Thyroid gland (tissue), 4 donors: ENCODE measurements around the gene IFNLR1.

Experiments
- CTCF ChIP-seq, 6 experiments: fragments of 200-600 bp in 3 of 6; fragments of 450-650 bp in 3 of 6; sonication (generic) in 3 of 6; IDR thresholded peaks; one replicate each; pipeline ENCODE4 v1.5.1; 2016 to 2019; ENCODE audit warnings: antibody characterized with exemption in 6 of 6, mild to moderate bottlenecking in 2 of 6, inconsistent platforms in 1 of 6, moderate library complexity in 1 of 6
- POLR2A ChIP-seq, 2 donors: fragments of 450-650 bp; IDR thresholded peaks; one replicate each; pipeline ENCODE4 v1.6.1; 2017; ENCODE audit warnings: antibody characterized with exemption in 2 of 2, mild to moderate bottlenecking in 2 of 2, moderate library complexity in 1 of 2

GRCh38 chr1:24206083-24206464 is 19.0 kb upstream of the IFNLR1 start:
- no peak for TF ChIP-seq CTCF (IDR thresholded peaks at IDR 0.05)
- no peak for TF ChIP-seq POLR2A (IDR thresholded peaks at IDR 0.05)
